ENCODE data around the gene DCTPP1.

The DCTPP1 gene

DNA sequence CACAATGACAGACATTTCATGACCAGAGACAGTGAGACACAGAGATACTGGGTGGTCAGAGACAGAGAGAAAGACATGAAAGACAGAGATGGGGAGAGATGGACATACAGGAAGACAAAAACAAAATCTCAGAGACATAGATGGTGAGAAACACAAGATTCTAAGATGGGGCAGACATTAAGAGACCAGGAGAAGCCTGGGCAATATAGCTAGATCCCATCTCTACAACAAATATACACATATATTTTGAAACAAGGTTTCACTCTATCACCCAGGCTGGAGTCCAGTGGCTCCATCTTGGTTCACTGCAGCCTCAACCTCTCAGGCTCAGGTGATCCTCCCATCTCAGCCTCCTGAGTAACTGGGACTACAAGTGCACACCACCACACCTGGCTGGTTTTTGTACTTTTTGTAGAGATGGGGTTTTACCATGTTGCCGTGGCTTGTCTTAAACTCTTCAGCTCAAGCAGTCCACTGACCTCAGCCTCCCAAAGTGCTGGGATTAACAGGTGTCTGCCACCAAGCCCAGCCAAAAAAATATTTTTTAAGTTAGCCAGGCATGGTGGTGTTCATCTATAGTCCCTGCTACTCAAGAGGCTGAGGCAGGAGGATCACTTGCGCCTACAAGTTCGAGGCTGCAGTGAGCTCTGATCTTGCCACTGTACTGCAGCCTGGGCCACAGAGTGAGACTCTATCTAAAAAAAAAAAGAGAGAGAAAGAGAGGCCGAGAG lies 49.6 kb downstream of the DCTPP1 start:
- no peak for DNase-seq

DNA sequence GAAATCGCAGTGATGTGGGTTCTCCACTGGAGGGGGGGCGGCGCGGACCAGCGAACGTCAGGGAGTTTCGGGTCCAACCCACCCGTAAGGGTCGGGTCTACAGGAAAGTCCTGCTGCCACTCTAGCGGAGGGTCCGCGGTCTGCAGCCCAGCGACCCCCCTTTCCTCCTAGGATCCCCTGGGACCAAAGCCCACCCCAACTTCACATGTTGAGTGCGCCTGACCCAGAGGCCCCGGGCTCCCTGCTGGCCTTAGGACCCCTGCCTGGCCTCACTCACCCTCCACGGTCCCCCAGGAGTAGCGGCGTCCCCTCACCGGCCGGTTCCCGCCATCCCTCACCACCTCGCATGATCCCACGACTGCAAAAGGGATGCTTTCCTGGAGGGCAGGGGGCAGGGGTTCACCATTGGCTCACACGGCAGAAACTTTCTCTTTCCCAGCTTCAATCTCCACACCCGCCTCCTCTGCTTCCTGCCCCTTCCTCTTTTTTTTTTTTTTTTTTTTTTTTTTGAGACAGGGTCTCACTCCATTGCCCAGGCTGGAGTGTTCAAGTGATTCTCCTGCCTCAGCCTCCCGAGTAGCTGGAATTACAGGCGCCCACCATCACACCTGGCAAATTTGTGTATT lies 50.6 kb downstream of the DCTPP1 start:
- no peak for DNase-seq

DNA sequence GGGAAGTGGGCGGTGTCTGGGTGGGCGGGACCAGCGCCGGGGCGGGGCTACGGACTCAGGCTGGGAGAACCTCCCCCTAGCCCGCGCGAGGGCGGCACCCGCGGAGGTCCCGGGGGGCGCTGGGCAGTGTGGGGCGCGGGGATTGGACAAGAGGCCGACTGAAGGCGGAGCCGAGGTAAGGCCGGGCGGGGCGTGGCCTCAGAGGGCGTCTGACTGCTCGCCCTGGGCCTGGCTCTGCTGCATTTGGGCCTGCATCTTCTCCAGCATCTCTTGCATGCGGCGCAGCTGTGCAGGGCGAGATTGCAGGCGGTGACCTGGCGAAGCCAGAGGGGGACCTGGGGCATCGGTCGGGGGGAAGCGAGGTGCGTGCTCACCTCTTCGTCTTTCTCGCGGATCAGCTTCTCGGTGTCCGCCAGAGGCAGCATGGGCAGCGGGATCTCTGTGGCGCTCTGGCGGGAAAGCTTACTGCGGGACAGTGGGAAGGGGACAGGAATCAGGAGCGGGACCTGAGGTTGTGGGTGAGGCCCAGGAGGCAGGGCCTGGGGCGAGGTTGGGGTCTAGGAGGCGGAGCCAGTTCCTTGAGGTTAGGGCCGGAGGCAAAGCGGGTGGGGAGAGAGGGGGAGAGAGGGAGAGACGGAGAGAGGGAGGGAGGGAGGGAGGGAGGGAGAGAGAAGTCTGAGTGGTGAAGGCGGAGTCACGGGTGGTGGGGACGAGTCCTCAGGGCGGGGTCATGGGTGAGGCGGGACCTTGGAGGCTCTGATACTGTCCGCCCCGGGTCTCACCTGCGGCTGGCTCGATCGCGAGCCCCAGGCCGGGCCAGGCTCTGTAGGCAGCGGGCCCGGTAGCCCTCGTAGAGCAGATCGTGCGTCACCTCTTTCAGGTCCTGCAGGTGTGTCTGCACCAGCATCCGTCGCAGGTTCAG lies 51.3 kb downstream of the DCTPP1 start:
- DNase-seq = peak; percentile 83 to 91

DNA sequence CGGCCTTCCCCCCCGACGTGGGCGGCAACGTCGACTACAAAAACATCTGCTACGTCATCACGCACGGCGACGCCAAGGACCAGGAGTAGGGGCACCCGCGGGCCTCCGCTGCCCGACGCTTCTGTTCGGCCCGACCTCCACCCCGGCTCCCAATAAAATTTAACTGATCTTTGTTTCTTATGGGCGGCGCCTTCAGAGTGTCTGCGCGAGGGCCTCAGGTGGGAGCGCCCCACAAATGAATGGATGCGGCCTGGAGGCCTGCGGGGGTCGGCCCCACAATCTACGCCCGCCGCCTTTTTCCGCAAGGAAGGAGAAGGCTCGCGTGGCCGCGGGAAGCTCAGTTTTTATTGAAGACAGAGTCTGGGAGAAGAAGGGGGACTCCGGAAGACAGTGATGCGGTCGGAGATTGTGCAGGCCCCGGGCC lies 52.0 kb downstream of the DCTPP1 start:
- DNase-seq = peak in 1 of 2 experiments; percentile 84

DNA sequence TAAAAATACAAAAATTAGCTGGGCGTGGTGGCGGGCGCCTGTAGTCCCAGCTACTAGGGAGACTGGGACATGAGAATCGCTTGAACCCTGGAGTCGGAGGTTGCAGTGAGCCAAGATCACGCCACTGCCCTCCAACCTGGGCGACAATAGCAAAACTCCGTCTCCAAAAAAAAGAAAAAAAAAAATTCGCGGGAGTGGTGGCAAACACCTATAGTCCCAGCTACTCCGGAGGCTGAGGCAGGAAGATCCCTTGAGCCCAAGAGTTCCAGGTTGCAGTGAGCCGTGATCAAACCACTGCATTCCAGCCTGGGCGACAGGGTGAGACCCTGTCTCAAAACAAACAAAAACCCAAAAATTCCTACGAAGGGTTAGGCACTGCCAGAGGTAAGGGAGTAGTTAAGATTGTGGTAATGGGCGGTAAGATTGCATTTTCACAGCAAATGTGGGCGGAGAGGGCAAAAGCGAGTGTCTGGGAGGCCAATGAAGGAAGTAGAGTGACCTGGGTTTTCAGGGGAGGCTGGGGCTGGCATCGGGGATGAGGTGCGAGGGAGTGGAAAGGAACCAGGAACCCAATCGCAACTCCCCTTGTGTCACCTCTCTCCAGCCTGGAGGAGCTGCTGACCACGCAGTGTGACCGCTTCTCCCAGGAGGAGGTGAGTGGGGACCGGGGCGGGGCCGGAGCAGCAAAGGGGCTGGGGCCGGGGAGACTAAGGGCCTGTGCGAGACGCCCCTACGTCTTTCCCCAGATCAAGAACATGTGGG lies 52.6 kb downstream of the DCTPP1 start:
- DNase-seq = peak in 1 of 2 experiments; percentile 50

DNA sequence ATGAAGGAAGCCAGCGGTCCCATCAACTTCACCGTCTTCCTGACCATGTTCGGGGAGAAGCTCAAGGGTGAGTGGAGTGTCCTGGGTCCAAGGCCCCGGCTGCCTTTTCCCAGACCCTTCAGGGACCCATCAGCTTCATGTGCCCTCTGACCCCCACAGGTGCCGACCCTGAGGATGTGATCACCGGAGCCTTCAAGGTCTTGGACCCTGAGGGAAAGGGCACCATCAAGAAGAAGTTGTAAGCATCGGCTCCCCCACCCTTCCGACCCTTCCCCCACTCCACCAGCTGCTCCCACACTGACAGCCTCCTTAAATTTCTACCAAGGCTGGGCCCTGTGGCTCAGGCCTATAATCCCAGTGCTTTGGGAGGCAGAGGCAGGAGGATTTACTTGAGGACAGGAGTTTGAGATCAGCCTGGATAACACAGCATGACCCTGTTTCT lies 53.3 kb downstream of the DCTPP1 start:
- no peak for DNase-seq

DNA sequence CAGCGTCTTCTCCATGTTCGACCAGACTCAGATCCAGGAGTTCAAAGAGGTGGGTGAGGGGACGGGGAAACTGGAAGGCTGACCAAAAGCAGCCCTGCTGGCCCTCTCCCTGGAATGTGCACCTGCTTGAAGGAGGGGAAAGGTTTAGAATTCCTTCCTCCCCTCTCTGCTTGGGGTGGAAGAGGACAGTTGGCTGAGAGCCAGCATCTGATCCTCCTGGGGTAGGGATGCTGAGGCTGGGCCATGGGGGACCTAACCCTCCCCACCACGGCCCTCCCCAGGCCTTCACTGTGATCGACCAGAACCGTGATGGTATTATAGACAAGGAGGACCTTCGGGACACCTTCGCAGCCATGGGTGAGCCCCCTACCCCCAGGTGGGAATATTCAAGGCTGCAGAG lies 54.0 kb downstream of the DCTPP1 start:
- no peak for DNase-seq

DNA sequence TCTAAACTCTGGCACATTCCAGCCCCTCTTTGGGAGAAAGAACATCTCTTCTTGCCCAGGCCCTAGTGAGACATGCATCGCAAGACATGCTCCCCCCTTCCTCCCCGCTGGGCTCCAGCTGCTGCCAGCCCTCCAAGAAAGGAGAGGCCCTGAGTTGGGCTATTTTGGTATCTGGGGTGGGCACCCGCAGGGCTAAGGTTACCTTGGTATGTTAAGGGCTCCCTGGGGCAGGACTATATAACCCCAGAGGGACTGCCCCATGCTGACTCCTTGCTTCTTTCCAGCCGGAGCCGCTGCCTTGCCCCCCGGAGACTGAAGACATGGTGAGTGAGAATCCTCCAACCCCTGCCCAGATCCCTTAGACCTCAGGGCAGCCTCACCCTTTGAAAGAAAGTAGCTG lies 55.3 kb downstream of the DCTPP1 start, which contains the start of gene MYL11:
Gene MYL11, plus strand, starts transcription at position 265 of the 400 bp plus-strand sequence. Its CDS starts 56 bp downstream, at position 321.
- no peak for DNase-seq

Measured in SW 1271 (cell line).